ENCODE results near the gene TEX53.

DNA sequence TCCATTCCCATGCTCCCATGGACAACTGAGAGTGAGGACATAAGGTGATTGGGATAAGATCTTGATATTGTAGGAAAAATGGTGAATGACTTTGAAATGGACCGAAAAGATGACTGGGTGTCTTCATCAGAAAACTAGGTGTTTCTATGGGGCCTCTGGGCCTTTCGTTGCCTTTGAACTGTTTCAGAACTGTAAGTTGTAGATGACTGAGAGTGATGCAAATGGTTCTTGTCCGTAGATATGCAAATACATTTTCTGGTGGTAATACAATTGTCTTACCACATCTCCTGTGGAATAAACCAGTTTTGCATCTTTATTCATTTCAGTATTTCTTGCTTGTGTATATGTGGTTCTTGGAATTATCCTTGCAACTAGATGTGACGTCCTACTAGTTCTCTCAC is 40.3 kb upstream of the TEX53 start:
- TF ChIP-seq POLR2A (IDR thresholded peaks at IDR 0.05; ENCODE audit: low read length) (no peak), GATA1 (IDR thresholded peaks at IDR 0.05; ENCODE audit: low read depth, low read length) (no peak)

All from erythroblast (primary cell).